NCI-H526 treated with DMSO at 0.1 percent for 48 hours (cell line): Measurements from ENCODE around the gene HMGB1.

Experiments
- DNase-seq: peaks from one replicate; lab custom pipeline; 2025; lab: John Stamatoyannopoulos, UW

Gene HMGB1

DNA sequence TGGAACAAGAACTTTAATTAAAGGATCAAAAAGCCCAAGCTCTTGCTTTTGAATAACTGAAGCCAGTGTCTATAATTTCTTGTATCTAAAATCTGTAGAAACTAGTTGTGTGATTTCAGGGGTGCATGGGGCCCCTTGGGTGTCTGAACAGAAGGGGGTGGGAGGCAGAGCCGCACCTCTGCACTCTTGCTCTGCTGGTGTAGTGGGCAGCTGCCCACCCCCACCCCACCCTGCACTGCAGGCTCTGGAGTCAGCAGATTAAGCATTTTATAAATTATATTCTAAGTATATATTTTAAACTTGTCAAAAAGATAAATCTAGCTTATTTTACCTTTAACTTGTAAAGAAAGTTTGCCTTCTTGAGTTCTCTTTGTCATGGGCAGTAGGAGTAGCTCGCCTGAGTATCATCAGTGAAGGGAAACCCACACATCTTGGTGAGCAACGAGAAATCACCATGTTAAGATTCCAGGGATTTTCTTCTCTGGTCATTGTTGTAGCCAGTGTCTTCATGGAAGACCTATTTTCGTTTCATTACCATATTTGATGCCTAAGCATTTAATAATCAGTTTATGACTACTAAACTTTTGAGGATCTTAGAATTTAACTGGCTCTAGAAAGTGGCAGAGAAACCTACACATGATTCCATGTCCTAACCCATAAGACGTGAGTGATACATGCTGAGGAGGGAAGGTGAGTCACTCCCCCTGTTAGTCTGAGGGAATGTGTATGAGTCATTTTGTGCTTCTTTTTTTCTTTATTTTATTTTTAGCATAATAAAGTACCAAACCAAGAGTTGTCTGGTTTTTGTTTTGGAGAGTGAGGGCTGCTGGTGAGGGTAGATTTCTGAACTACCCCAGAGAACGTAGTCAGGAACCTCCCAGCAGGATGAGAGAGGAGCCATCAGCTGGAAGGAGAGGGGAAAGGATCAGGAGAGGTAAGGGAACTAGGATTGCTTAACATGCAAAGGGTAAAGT, 35.7 kb downstream of the HMGB1 start:
- DNase-seq, result no peak

DNA sequence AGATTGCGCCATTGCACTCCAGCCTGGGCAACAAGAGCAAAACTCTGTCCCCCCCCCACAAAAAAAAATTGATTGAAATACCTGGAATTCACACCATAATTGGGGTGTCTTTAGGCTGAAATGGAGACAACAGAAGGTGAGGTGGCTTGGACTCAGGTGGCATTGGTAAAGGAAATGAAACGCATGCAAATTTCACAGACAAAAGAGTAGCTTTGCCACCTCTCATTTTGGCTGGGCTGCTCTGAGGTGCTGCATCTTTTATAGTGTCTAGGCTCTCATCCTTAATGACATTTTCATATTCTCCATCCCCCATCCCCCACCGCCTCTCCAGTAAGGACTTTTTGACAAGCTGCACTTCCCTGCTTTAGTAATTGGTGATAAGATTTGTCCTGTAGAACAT, 36.5 kb downstream of the HMGB1 start:
- peak; percentile 43 for DNase-seq

GRCh38 chr13:30423891-30424290, 41.8 kb downstream of the HMGB1 start:
- no peak for DNase-seq

DNA sequence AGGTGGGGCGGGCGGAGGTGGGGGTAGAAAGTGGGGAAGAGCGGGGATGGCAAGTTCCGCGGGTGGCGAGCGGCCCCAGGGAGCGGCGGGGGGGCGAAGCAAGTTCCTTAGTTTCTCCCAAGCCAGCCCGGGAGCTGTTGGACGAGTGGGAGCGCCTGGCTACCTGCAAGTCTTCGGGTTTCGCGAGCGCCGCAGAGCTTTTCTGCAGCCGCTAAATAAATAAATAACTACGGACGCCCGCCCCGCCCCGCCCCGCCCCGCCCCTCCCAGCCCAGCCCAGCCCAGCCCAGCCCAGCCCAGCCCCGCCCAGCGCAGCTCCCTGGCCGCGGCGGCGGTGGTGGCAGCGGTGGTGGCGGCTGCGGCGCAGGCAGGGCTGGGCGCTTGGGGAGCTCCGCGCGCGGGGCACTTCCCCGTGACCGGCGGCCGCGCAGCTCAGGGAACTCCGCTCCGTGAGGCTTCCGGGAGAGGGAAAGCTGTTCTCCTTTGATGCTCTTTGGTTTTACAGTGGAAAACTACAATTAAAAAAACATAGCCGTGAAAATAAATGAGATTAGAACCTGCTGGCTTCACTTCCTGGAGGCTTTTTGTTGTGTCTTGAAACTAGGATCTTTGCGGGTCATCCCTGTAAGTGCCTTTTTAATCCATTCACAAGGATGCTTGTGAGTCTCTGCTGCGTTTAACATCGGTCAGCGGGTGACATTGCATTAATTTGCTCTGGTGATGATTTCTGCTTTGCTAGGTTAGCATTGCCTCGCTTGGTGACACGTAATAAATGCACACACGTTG, 43.5 kb downstream of the HMGB1 start, which contains the start of gene UBE2L5:
Gene UBE2L5, plus strand, starts transcription at position 440 of the 786 bp plus-strand sequence. CDS start 5,498 bp downstream, outside the sequence.
- DNase-seq, result peak; percentile 78

DNA sequence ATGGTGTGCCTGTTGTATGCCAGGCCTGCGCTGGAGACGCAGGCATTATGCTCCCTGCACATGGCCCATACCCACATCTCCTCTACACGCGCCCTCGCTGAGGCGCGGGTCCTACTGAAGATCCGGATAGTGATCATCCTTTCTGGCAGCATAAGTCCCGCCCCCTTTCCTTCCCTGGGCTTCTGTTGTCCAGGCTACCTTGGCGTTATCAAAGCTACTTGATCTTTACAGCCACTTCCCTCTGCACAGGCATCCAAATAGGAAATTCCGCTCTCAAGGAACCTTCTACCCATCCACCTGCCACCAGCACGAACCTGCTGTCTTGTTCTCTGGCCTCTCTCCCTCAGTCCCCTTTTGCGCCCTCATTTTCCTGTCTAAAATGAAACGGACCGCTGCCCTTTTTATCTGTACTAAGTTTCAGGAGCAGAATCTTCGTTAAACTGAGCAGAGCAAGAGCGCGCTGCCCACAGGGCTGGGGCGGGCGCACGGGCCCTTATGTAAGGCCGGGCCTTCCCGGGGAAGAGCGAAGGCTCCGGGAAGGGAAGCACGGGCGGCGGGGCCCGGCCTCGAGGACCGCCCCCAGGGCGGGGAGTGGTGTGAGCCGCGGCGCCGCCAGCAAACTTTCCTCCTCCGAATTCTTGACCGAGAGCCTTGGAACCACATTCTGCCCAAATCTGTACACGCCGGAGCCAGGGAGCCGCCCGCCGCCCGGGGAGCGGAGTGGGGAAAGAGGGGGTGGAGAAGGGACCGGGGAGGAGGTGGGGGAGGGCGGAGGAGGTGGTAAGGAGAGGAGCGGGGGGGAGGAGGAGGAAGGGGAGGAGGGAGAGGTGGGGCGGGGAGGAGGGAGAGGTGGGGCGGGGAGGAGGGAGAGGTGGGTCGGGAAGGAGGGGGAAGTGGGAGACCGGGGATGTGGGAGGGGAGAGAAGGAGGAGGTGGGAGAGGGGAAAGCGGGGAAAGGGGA, 44.4 kb downstream of the HMGB1 start:
- DNase-seq, result peak; percentile 63

DNA sequence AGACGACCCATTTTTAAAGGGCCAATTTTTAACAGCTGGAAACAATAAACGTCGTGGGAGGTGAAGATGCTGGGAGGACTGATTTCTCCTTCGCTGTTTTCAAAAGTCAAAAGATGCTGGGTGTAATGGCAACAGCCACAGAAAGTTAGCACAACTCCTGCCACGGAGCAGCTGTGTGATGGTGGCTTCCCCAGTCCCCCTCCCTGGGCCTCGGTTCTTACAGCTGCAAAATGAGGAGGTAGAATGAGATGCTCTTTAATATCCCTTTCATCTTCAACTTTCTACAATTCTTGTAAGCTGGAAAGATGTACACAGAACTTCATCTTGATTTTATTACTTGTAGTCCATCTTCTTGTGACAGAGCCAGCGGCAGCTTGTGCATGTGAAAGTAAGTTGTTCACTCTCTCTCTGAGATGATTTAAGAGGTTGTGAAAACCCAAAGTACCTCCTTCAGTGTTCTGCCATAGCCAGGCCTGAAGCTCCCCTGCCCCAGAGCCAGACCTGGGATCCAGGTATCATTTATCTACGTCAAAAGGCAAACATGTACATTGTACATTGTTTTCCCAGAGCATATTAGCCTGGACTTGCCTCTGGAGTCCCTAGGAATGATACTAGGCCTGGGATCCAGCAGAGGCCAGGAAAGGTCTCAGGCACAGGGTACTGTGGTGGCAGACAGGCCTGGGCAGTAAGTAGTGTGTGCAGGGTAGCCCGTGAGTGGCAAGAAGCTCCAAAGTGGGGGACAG, 46.8 kb downstream of the HMGB1 start:
- no peak for DNase-seq

- DNase-seq, result no peak
Observed at GRCh38 chr13:30418075-30418716, 47.5 kb downstream of the HMGB1 start.

GRCh38 chr13:30416471-30416870, 49.3 kb downstream of the HMGB1 start:
- peak; percentile 35 for DNase-seq

DNA sequence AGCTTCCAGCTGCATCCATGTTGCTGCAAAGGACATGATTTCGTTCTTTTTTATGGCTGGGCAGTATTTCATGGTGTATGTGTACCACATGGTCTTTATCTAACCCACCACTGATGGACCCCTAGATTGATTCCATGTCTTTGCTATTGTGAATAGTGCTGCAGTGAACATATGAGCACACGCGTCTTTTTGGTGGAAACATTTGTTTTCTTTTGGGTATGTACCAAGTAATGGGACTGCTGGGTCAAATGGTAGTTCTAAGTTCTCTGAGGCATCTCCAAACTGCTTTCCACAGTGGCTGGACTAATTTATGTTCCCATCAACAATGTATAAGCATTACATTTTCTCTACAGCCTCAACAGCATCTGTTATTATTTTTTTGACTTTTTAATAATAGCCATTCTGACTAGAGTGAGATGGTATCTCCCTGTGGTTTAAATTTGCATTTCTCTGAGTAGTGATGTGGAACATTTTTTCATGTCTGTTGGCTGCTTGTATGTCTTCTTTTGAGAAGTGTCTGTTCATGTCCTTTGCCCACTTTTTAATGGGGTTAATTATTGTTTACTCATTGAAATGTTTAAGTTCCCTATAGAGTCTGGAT, 50.2 kb downstream of the HMGB1 start:
- peak; percentile 94 for DNase-seq

- no peak for DNase-seq
Observed at GRCh38 chr13:30413842-30414241, 51.9 kb downstream of the HMGB1 start.

- DNase-seq, result no peak
Observed at GRCh38 chr13:30412346-30412745, 53.4 kb downstream of the HMGB1 start.

GRCh38 chr13:30410705-30411125, 55.0 kb downstream of the HMGB1 start:
- no peak for DNase-seq

DNA sequence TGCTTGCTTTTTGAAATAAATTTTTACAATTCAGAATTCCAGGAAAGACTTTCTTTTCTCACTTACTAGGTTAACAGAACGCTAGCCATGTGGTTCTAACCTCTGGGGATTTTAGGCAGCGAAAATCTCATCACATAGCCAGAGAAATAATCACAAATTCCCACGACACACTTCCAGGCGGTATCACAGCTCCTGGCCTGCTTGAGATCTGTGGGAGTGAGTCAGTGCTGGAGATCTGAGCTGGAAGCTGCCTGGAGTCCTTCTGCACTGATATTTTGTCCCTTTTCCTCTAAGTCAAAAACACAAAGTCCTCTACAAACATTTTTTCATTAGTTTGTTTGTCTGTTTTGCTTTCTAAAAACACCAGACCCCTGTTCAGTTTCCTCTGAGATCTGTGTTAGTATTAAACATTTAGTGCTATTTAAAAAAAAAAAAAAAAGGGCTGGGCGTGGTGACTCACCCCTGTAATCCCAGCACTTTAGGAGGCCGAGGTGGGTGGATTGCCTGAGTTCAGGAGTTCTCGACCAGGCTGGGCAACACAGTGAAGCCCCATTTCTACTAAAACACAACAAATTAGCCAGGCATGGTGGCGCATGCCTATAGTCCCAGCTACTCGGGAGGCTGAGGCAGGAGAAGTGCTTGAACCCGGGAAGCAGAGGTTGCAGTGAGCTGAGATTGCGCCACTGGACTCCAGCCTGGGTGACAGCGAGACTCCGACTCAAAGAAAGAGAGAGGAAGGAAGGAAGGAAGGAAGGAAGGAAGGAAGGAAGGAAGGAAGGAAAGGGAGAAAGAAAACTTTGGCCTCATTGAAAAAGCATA, 55.6 kb downstream of the HMGB1 start:
- DNase-seq, result no peak

GRCh38 chr13:30408319-30409101, 57.2 kb downstream of the HMGB1 start:
- DNase-seq, result peak; percentile 94

DNA sequence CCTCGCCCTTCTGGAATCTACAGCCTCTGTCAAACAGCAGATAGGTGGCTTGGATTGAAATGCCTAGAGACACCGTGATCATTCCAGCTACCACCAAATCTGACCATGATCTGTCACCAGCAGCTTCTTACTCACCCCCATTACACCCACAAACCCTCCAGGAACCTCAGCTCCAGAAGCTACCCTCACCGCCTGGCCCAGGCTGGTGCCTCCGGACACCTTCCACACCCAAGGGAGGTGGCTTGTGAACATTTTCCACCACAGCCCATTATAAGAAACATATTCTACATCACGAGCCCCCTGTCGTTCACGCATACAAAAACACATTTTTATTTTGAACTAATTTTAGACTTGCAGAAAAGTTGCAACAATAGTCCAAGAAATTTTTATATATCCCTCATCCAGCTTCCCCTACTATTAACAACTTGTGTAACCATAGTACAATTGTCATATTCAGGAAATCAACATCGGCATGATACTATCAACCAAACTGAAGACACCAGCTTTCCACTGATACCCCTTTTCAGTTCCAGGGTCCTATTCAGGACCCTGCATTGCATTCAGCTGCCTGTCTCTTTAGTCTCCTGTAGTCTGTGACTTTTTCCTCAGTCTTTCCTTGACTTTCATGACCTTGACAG, 58.8 kb downstream of the HMGB1 start:
- no peak for DNase-seq
